Tibial nerve (tissue), 3 donors: ENCODE data around the gene A3GALT2.

Experiments used
- POLR2A ChIP-seq, 2 donors: fragments of 450-650 bp; IDR thresholded peaks; one replicate each; pipeline ENCODE4 v1.6.1; 2017; ENCODE audit warnings: antibody characterized with exemption in 2 of 2, mild to moderate bottlenecking in 2 of 2, moderate library complexity in 2 of 2
- TF ChIP-seq, protein P1 (sequence below), 5 experiments: fragments of 200-600 bp in 3 of 5; fragments of 450-650 bp in 2 of 5; sonication (generic) in 3 of 5; IDR thresholded peaks; one replicate each; pipeline ENCODE4 v1.5.1; 2016 to 2019; ENCODE audit warnings: antibody characterized with exemption in 5 of 5, mild to moderate bottlenecking in 3 of 5, moderate library complexity in 2 of 5

DNA sequence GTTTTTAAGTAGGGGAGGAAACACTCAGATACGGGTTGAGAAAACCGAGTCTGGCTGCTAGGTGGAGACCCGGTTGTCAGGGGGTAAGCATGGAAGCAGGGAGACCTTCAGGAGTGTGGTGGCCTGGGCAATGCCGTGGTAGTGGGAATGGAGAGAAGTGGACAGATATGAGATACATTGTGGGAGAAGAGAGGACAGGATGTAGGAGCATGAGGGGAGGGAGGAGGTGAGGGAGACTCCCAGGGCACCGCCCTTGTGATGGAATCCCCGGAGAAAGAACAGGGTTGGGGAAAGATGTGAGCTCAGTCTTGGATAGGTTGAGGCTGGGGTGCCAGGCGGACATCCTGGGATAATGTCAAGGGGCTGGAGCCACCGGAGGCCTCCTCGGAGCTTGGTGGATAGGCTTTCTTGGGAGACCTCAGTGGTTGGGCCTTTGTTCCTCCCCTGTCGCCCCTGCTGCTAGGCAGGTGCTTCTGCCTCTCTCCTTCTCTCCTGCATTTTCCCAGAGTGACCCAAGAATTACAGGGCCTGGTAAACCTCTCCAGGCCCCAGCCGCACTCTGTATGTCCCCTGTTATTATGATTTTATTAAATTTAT lies 43.3 kb downstream of the A3GALT2 start:
- TF ChIP-seq, protein P1, sequence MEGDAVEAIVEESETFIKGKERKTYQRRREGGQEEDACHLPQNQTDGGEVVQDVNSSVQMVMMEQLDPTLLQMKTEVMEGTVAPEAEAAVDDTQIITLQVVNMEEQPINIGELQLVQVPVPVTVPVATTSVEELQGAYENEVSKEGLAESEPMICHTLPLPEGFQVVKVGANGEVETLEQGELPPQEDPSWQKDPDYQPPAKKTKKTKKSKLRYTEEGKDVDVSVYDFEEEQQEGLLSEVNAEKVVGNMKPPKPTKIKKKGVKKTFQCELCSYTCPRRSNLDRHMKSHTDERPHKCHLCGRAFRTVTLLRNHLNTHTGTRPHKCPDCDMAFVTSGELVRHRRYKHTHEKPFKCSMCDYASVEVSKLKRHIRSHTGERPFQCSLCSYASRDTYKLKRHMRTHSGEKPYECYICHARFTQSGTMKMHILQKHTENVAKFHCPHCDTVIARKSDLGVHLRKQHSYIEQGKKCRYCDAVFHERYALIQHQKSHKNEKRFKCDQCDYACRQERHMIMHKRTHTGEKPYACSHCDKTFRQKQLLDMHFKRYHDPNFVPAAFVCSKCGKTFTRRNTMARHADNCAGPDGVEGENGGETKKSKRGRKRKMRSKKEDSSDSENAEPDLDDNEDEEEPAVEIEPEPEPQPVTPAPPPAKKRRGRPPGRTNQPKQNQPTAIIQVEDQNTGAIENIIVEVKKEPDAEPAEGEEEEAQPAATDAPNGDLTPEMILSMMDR (IDR thresholded peaks at IDR 0.05): no peak
- no peak for TF ChIP-seq POLR2A (IDR thresholded peaks at IDR 0.05)
